A172 (cell line): ENCODE results near the gene NEDD9. TPM values are rescaled to one million over a fixed set of nuclear protein-coding genes. Genes with fewer than 3 reads are reported as not detected.

Source experiments
- DNase-seq: peaks from one replicate; pipeline ENCODE4 v3.0.0-alpha.2; 2015; ENCODE audit warnings: low spot score
- total RNA-seq: library from RNA; depleted of rRNA; stranded (reverse); fragments of >200 nt; shearing (Covaris generic); gene quantifications from 2 replicates; pipeline ENCODE4 v1.2.3, GENCODE V29; 2014

Gene NEDD9
- total RNA-seq, 1 experiment from 2014 or later = 13.3 TPM

DNA sequence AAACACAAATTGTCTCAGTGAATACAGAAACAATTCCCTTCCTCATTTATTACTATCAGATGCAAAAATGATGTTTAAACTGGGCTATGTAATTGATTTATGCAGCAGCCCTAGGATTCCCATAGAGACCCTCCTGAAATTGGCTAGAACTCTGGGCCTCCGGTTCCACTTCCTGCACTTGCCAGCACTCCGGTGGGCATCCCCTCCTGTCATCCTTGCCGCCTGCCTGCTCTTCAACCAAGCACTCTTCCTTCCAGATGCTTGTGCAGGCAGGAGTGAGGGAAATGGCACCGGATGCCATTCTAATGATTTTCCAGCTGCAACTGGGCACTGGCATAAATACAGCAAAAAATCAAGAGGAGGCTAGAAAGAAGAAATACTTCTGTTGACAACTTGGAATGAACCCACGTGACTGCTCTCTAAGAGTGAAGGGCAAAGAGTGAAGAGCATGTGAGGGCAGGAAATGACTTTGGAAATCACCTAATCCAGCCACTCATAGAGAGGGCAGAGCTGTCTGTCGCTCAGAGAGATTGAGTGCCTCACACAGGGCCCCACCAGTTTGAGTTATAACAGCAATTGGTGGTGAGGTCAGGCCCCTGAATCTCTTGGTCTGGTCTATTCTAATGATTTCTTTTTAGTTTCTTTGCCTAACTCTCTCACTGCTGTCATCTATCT lies 3.7 kb upstream of the NEDD9 start:
- DNase-seq = peak; percentile 60

DNA sequence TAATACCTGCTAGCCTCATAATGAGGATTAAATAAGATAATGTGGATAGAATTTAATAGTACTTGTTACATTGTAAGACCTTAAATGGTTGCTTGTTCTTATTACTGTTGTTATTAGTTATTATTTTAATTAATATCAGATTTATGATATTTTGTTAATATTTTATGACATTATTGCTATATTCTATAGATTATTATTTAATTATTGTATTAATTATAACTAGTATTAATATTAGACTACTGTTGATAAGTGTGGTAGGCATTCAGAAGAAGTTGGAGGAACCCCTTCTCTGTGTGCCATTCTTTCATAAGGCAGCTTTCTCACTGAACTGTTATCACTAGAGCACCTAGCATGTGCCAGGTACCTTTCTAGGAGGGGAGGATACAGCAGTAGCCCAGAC lies 2.6 kb upstream of the NEDD9 start:
- no peak for DNase-seq

DNA sequence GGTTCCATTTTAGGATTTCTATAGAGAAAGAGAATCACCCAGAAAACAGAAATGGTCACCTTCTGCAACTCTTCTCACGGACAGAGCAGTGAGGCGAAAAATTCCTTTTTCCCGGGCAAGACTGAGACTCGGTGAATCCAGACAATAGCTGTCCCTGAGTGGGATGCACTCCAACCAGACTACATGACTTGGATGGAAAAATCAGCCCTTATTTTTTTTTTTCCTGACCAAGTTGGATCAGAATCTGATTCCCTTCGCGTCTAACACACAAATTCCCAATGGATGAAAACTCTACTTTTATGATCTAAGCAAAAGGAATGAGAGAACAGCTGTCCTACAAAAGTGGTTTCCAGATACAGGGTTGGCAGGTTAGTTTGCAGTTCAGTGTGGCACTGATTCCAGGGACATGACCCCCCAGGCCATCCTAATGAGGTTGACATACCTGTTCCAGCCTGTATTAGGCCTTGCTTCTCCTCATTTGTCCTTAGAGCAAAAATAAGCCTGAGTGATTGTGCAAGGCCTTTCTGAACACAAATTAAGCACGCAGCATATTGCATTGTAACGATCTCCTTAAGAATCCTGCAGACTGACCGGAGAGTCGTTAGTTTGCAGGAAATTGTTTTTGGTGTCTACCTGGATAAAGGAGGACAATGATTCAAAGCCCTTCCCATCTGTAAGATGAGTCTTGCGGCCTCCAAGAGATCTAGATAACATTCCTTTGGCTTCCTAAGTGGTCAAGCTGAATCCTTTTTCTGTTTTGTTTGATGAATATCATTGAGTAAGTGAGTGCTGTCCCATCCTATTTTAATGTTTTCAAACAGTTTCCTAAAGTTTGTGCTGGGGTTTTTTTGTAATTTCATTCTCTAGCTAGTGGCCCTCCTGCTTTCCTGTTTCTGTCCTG lies 1.5 kb upstream of the NEDD9 start:
- DNase-seq = no peak

GRCh38 chr6:11232770-11233626 lies 530 bp upstream of the NEDD9 start:
- DNase-seq = no peak

DNA sequence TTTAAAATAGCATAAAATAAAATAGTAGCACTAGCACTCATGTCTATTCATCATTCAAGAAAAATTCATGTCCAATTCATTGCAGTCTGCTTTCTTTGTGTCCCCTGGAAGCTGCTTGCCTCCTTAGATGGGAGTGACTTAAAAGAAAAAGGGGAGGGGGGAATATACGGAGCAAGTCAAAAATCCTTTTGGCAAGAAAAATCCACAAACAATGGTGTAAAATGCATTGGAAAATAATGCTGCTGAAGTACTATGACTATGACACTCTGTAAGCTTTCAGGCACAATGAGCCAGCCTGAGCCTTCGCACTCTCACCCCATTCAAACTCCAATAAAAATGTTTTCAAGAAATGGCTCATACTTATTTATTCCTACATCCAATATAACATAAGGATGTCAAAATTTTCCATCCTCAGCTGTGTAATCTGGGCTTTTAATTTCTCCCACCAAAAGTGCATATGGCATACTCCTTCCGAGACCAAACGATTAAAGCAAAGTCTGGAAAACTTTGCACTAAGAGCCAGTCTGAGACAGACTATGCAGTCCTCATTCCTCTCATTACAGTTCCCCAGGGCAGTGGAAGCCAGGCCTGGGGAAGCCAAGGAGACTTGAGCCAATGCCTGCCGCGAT lies 790 bp downstream of the NEDD9 start:
- DNase-seq = no peak

DNA sequence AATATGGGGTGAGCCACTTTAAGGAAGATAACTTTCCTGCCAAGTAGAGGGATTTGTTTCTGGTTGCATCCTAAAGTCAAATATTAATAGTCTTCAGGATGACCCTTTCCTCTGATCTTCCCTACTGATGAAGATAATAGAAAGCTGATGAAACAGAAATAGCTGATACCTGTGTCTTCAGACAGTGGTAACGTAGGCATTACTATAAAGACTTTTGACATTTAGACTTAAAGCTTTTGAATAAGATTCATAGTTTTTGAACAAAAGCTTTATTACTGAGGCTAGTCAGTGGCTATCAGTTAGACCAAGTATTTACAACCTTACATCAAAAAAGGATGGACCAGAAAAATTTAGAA lies 1.4 kb downstream of the NEDD9 start:
- no peak for DNase-seq

GRCh38 chr6:11230158-11231107 lies 2.0 kb downstream of the NEDD9 start:
- no peak for DNase-seq

DNA sequence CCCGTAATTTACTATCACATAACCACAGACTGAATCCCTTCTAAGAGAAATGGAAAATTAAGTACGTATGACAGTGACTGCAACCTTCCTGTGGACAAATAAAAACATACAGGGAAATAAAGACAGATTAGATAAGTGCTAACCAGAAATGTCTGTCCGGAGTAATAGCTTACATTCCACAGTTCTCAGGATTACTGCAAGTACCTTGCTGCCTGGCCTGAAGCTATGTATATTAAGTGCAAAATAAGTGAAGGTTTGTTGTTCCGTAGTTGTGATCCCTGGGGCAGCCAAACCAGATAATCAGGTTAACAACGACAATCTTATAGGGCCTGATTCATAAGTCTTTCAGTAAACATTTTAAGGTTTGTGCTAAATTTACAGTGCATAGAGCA lies 2.8 kb downstream of the NEDD9 start:
- DNase-seq = no peak

GRCh38 chr6:11228935-11229654 lies 3.4 kb downstream of the NEDD9 start:
- no peak for DNase-seq

DNA sequence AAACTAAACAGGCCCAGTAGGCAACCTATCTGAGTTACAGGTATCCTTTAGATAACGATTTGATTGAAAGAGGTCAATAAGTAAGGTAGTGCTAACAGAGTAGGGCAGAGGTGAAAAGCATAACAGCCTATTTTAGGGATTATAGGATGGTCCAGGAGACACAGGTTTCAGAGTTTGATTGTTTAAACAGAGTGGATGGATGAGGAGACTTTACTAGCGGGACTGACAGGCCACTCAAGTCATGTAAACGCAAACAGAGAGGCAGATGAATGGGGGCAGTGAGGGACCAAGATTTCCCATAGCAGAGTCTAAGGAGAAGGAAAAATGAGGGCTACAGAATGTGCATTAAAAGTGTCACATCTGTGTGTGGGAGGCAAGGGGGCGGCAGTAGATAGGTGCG lies 4.8 kb downstream of the NEDD9 start:
- DNase-seq = no peak

GRCh38 chr6:11226005-11226404 lies 6.5 kb downstream of the NEDD9 start:
- no peak for DNase-seq

- no peak for DNase-seq
Observed at GRCh38 chr6:11224966-11225463, 7.5 kb downstream of the NEDD9 start.

- DNase-seq = peak; percentile 82
Observed at GRCh38 chr6:11224252-11224965, 8.1 kb downstream of the NEDD9 start.

GRCh38 chr6:11223286-11223864 lies 9.1 kb downstream of the NEDD9 start:
- no peak for DNase-seq

DNA sequence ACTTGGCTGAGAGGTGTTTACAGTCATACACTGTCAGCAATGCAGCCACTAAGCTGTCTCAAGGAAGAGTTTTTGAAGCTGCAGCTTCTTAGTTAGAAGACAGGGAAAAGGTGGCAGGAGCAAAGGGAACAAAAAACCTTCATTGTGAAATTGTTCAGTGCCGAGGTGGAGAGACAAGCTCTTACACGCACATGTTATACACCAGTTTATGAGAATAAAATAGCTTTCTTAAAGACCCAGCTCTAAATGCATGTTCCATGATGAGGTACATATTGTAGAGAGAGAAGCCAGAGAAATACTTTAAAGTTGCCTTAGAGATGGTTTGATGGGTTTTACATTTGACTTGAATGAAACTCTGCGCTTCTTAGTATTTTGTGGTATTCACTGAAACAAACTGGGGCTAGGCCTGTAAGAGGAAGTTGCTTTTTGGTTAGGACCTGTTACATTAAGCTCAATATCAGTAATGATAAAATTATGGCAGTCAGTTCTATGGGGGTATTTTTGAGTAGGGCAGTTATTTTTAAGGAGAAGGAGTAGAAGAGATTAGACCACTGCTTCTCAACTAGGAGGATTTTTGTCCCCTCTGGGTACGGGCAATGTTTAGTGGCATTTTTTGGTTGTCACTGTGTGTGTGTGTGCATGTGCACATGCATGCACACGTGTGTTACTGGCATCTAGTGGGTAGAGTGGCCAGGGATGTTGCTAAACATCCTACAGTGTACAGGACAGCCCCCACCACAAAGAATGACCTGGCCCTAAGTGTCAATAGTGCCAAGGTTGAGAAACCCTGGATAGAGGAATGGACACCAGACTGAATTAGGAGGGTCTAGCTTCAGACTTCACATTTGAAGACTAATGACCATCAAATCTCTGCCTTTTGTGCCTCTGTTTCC lies 9.8 kb downstream of the NEDD9 start:
- no peak for DNase-seq

DNA sequence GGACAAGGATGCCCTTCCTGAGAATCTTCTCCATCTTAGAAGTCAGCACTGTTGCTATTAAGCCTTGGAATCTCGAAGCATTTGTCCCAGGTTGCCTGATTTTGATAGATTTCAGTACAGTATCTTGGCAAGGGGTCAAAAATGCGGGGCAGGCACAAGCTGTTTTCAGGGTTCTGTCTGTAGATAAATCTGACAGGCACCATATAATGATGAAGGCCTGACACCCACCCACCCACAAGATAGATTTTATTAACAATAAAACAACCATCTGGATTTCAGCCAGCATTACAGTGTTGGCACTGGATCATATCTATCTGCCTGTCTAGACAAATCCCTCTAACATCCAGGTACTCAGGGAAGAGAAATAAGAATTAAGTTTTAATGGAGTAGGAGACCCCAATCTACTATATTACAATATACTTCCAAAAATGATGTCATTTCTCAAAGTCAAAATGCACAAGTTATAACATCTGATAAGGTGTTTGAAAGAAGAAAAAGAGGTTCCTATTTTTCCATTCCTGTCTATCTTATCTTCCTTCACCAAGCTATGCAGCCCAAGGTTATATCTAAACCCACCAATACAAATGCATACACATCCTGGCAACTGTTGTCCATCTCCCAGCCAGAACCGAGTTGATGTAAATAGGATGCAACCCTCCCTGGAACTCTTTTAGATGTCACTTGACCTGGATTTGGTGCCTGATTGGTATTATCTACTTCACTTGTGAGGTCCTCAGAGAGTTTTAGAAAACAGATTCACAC lies 10.7 kb downstream of the NEDD9 start:
- DNase-seq = no peak

GRCh38 chr6:11219400-11219834 lies 13.1 kb downstream of the NEDD9 start:
- DNase-seq = no peak
